Muscle of back (tissue), 11 donors: ENCODE measurements around the gene PPM1H. TPM values are rescaled to one million over a fixed set of nuclear protein-coding genes. Genes with fewer than 3 reads are reported as not detected.
A peak's percentile ranks its signal among the peaks of the same experiment; 100 is the strongest.

Experiments used
- DNase-seq, 3 donors: peaks; one replicate each; pipeline versions ENCODE4 v3.0.0 to v3.0.0-alpha.2; 2013
- polyA plus RNA-seq, 10 donors: library from polyadenylated mRNA; unstranded; fragments of 120-200 nt; gene quantifications; one replicate each; pipeline ENCODE4 v1.2.1, GENCODE V29; 2013; ENCODE audit not compliant: insufficient read length in 10 of 10

PPM1H gene
- polyA plus RNA-seq, 10 donors = 2.8 to 4.9 (median 3.5) TPM

DNA sequence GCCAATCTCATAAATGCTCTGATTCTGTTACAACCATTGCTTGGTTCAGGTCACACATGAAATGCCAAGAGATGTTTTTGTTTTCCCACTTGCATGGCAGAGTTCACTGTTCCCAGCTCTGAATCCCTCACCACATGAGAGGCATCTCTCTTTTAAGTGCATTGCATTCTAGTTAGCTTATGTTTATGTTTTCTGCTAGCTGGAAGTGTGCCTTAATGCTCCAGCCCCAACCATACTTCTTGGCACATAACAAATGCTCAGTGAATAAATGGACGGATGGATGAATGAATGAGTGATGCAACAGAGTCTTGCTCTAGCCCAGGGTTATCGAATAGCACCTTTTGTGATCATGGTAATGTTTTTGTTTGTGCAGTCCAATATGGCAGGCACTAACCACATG lies 197.3 kb downstream of the PPM1H start:
- no peak for DNase-seq

DNA sequence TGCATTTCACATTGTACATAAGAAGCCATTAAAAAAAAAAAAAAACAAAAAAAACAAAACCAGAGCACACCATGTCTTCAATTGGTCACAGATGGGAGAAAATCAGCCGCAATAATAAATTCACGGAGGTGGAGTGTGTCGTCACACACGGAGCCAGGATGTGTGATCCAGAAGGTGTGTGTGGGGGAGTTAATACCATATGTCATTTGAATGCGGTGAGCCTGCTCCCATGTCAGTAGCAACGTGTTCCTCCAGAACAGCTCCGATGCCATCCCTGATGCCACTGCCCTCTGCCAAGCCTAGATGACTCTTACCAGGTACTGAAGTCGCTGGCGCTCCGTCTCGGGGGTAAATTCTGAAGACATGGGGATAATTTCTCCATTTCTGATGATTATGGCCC lies 197.8 kb downstream of the PPM1H start:
- DNase-seq = no peak

DNA sequence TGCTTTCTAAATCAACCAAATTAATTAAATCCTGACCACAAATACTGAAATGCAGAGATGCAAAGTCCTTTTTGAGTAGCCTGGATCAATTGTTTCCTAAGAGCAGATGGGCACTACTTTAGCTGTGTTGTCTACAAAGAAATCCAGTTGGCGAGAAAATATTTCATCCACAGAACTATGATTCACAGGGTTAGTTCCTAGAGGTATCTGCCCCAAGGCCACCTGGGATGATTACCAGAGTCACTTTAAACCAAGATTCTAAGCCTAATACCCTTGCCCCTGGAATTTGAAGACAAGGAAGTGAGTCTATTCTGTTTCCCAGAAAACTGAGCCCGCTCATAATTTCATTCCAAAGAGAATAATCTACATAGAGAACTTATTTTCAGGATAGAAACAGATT lies 198.4 kb downstream of the PPM1H start:
- DNase-seq = no peak

DNA sequence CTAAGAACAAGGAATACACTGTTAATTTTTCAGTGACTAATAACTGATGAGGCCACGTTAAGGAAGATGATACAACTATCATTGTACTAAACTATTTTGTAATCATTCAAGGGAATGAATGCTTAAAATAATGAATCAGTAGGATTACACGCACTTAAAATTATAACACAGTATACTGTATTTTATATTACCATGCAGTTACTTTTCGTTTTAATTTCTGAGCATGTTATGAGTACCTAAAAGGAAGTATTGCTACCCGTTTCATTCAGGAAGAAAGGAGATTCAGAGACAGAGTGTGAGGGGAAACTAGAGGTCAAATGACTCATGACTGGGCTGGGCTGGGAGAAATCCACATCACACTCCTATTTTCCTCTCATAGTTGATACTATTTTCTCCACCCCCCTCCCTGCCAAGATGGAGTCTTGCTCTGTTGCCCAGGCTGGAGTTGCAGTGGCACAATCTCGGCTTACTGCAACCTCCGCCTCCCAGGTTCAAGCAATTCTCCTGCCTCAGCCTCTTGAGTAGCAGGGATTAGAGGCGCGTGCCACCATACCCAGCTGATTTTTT lies 202.0 kb downstream of the PPM1H start:
- DNase-seq = peak in 1 of 3 donors; percentile 52

DNA sequence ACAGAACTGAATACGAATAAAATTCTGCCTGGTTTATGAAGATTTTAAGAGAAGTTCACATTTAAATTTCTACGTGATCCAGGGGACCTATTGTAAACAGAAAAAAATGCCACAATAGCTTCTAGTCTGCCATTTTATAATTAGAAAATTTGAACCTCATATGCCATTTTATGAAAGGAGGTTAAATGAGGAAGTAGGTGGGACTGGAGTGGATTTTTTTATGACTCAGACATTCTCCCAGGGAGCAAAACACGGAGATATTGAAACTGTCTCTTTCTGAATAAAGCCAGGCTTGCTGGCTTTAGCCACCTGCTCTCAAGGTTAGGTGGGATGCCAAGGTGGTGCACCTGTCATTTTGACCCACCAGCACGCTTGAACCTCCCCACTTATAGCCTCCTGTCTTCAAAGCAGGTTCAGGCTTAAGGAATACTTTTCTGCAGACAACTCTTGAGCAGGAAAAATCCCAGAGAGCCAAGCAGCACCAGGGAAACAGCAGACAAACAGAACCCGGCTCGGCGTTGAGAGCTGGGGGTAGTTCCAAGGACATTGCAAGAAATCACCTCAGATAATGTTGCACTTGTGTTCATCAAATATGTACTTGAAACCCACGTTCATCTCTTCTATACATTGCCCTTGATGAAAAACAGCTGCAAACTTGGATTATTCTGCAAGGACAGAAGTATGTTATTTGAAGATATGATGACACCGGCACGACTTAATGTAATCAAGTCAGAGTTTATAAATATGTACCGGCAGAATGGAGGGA lies 203.7 kb downstream of the PPM1H start:
- peak; percentile 31 to 70 (median 51) for DNase-seq

DNA sequence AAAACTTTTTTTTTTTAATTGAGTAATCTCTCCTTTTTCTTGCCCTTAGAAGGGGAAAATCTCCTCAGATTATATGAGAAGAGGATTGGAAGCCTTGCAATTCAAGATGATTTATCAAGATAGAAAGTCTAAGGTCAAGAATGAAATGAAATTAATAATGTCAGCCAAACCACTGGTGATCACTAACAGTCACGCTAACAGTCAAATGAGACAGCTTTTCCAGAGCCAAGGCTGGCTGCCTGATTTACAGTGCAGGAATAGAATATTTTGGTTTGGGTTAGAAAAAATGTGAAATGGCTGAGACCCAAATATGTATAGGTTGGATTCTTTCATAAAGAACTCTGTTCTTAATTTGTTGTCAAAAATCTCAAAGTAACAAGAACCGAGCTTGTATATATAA lies 204.3 kb downstream of the PPM1H start:
- peak; percentile 35 to 92 (median 62) for DNase-seq

DNA sequence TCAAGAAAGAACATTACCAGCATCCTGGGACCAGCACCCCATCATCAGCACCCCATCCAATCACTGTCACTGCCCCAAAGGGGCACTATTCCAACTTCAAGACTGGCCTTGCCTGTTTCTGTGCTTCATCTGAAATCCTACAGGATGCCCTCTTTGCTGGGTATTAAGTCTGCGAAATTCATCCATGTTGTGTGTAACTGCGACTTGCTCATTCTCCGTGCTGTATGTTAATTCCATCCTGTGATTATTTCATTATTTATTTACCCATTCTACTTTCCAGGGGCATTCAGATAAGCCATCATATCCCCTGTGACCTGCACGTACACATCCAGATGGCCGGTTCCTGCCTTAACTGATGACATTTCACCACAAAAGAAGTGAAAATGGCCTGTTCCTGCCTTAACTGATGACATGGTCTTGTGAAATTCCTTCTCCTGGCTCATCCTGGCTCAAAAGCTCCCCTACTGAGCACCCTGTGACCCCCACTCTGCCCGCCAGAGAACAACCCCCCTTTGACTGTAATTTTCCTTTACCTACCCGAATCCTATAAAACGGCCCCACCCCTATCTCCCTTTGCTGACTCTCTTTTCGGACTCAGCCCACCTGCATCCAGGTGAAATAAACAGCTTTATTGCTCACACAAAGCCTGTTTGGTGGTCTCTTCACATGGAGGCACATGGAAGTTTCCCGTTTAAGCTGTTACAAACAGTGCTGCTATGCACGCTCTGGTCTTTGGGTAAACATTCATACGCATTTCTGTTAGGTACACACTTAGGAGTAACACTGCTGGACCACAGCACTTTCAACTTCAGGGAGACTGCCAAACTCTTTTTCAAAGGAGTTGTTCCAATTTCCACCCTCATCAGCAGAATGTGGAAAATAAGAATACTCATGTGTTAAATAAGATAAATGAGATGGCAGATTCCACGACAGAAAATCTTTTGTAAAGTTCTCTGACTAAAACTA lies 205.1 kb downstream of the PPM1H start:
- peak; percentile 55 to 62 (median 62) for DNase-seq

DNA sequence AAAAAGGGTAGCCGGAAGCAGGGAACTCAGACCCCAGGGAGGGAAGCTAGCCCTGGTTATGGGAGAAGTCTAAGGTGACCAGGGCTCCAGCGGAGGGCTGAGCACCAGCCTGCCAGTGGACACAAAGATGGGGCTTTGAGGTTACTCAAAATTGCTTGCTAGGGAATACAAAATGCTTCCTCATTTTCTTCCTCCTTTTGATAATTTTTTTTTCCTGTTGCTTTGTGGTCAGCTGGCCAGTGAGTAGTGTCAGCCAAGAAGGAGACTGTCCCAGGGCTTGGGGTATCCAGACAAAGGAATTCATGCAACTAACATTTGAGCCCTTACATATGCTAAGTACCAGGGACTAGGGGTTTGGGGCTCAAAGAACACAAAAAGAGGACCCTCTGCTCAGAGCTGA lies 206.2 kb downstream of the PPM1H start:
- DNase-seq = no peak

DNA sequence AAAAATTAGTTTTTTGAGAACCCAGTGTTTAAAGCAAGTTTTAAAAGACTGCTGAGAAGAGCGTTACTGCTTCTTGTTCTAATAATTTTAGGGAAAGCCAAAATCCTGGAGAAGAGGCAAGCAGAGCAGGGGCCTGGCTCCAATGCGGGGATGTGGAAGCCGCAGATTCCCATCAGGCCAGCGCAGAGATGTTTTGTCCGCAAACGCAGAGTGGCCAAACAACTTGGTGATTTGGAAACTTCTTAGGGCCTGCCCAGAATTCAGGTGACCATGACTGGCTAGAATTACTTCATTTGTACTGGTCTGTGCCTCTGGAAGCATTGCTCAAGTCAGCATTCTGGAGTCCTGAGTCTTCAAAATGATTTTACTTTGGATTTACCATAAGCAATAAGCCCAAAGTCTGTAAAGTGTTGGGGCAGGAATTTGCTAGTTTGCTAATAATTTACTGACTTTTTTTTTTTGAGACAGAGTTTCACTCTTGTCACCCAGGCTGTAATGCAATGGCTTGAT lies 208.4 kb downstream of the PPM1H start:
- no peak for DNase-seq

DNA sequence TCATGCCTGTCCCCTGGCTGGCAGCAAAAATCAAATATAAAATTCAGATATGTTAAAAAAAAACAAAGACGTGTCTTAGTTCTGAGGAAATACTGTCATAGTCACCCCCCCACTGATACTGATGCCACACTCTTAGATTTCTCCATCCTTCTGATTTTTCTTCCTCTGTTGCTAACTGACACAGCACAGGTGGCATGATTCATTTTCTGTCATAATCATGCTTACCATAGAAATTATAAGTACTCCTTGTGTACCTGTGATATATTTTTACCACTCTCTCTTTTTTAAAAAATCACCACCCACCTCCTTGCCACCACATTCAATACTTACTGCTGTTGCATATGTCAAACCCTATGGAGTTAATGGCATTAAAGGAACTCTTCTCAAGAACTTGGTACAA lies 209.2 kb downstream of the PPM1H start:
- no peak for DNase-seq

DNA sequence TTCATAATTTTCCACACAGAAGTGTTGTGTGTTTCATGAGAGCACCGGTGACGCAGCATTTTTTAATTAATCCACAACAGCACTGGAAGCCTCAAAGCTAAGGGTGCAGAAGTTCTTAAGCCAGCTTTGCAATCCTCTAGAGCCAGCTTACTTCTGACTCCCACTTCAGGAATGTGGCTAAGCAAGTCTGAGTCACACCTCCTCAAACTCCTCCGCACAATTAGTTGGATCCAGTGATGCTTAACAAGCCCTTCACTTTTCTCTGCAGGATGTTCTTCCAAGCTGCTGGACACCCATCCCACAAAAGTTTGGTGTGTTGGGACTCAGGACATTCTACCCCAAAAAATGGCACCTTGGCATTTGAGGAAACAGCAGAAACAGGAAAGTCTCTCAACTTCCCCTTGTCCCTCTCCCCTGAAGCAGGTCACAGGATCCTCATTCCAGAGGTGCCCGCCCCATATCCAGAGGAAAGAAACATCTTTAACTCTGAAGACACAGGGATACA lies 210.0 kb downstream of the PPM1H start:
- DNase-seq = peak in 1 of 3 donors; percentile 96

DNA sequence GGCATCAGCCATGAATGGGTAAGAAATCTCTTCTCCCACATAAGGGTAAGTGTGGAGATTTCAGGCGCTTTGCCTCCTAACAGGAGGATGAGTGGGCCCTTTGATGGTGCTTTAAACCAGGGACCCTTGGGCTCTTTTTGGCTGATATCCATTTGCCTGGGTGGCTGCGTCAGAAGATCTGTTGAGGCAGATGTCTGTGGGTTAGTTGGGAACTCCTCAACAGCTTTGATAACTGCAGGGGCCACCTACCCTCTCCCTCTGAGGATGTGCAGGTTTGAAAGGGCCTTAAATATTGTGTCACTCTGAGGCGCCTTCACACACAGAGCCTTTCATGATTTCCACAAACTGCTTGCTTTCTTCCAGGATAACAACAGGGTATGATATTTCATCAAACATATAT lies 210.7 kb downstream of the PPM1H start:
- no peak for DNase-seq

DNA sequence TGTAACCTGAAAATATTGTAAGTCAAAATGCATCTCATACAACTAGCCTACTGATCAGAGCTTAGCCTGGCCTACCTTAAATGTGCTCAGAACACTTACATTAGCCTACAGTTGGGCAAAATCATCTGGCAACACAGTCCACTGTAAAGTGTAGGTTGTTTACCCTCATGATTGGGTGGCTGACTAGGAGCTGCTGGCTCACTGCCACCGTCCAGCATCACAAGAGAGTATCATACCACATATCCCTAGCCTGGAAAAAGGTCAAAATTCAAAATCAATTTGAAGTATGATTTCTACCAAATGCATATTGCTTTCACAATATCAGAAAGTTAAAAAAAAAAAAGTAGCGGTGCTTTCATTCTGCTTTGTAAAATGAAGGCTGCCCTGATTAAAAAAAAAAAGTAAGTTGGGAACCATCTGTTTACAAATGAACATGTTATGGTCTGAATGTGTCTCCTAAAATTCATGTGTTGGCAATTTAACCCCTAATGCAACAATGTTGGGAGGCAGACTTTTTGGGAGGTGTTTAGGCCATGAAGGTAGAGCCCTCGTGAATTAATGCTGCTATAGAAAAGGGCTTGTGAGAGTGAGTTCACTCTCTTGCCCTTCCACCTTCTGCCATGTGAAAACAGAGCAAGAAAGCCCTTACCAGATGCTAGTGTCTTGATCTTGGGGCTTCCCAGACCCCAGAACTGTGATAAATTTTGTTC lies 211.8 kb downstream of the PPM1H start:
- no peak for DNase-seq

DNA sequence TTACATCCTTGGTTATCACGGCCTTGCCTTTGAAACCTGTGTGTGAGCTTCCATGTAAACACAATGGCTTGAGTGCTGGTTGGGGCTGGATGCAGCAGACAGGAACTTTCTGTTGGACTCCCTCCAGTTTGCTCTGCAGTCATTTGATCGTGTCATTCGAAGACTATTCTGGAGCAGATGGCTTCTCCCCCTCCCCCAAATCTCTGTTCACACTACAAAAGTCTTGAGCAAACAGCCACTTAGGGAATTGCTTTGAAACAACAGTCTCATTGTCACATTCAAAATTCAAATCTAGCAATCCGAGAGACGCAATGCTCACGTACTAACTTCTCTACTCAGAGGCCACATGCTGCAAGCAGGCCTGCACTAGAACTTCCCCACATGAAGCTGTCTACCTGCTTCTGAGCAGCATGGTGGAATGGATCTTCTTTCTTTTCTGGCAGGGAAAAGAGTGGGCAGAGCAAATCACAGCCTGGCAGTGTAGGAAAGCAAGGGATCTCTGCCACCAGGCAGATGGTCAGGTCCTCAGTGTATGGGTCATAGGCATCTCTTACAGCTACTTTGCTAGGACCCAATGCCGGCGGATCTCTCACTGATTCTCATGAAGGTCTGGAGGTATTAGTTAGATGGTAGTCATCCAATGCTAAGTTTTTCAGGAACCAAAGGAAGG lies 214.2 kb downstream of the PPM1H start:
- peak; percentile 79 to 89 (median 88) for DNase-seq

DNA sequence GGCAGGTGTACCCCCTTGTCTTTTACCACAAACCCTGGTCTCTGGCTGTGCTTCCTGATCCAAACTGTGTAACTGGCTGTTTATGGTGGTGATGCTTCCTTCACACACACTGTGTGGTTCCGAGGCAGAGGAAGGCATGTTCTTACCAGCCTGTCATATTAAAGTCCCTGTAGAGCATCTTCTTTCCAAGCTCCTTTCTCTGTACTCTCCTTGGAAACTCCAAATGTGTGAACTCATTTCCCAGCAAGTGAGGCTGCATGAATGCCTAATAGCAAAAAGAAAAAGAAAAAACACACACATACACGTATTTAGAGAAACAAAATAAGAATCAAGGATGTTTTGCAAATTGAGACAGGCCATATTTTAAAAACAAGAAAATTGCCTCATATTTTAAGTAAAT lies 214.9 kb downstream of the PPM1H start:
- no peak for DNase-seq

DNA sequence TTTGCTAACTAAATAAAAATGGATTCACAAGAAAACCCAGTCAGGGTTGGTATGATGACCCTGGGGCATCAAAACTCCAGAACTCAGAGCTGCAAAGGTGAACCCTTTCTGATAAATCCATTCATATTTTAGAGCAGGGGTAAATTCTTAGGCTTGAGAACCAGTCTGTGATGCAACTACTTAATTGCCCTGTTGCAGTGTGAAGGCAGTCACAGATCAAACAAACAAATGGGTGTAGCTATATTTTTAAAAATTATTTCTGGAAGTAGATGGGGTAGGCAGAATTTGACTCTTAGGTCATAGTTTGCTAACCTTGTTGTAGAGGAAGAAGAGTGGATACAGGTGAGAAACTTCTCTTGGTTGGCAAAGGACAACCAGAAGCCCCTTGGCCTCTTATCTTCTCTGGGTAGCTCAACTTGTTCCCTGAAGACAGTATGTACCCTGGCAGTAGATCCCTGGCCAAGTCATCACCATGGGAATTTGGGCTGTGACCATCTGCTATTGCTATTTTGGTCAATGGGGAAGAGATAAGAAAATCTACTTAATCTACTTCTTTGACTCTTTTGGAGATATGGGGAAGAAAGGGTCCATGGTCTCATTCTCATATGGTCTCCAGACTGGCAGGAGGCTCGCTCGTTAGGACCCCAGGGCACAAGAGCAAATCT lies 216.1 kb downstream of the PPM1H start:
- DNase-seq = no peak

DNA sequence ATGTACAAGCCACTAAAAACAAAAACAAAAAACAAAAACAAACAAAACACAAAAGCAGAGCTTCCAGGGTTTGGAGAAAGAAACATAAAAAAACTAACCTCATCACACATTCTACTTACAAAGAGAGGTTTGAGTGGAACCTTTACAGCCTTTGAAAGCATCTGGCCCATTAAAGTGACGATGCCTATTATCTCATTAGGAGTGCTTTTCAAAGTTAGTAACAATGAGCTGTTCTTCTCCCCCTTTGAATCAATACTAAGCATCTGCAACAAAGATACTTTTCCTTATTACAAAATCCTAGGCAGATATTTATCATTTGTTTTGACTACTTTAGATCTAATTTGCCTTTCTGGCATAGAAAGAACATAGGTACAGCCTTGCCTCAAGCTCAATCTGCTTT lies 217.3 kb downstream of the PPM1H start:
- DNase-seq = no peak

DNA sequence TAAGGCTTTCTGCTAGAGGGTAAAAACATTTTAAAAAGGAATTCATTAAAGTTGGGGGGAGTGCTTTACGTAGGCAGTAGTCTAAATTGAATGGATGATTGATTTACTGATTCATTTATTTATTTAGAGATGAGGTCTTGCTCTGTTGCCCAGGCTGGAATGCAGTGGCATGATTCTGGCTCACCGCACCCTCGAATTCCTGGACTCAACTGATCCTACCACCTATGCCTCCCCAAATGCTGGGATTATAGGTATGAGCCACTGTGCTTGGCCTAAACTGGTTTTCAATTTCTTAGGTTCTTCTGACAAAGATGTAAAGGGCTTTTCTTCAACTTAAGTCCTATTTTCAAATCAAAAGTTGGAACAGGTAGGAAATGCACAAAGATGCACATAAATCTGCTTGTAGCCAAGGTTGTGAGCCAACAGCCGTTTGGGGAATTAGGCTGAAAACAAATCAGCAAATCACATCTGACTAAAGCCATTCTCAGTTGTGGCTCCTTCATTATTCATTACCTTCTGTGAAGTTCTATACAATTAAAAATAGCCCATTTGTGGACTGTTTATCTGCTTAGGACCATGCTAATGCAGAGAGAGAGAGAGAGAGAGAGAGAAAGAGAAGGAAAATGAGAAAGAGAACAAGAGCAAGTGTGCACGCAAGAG lies 218.0 kb downstream of the PPM1H start:
- no peak for DNase-seq

DNA sequence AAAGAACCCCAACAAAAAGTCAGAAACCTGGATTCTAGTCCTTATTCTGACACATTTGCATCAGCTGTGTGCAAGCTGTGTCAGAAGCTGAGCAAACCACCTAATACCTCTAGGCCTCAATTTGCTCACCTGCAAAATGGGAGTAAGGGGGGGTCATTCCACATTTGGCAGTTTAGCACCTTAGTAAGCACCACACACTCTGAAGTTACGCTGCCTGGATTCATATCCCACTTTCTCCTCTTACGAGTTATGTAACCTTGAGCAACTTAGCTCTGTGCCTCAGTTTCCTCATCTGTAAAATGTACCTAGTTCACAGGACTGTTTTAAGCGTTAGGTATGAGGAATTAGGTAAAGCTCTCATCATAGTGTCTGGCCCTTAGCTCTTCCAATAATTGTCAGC lies 218.9 kb downstream of the PPM1H start:
- DNase-seq = no peak
